Measurements from ENCODE around the gene ORAI2. TPM values are rescaled to one million over a fixed set of nuclear protein-coding genes. Genes with fewer than 3 reads are reported as not detected.

The ORAI2 gene
- total and polyA plus RNA-seq, 10 of the 15 experiments (the other 5 are each of a cell fraction or from before 2014, with no cell fraction given): 5.8 to 111 (median 46.9) TPM

- 100% methylated on average over 3 of the region's 3 CpGs for WGBS (ENCODE audit: insufficient coverage, insufficient replicate concordance, low lambda C conversion rate, missing lambda C conversion rate)
- Histone ChIP-seq H3K36me3 (ENCODE audit: control insufficient read depth in 2 of 2, insufficient read depth in 2 of 2, low read length in 1 of 2) (peaks cover 9 to 31% of the 10 kb centered on the region in 2 experiments), H4K20me1 (ENCODE audit: control insufficient read depth, insufficient read depth) (no peaks in the 10 kb centered on the region), H3K27ac (ENCODE audit: control insufficient read depth, insufficient read depth) (no peak overlapping the region), H3K9ac (ENCODE audit: control insufficient read depth, insufficient read depth, low read length) (no peak overlapping the region), H3K4me2 (ENCODE audit: control insufficient read depth, insufficient read depth) (no peak overlapping the region), H3K79me2 (ENCODE audit: control insufficient read depth, insufficient read depth, low read length) (no peaks in the 10 kb centered on the region), H2AFZ (ENCODE audit: control insufficient read depth, low read depth, low read length) (no peak overlapping the region), H3K4me3 (no peak overlapping the region), H3K4me1 (ENCODE audit: control insufficient read depth, insufficient read depth, low read length) (peaks cover 33% of the 10 kb centered on the region), H3K9me3 (replicated peaks; ENCODE audit: control insufficient read depth, insufficient read depth, low read length) (no peaks in the 10 kb centered on the region), H3K27me3 (replicated peaks in 1 of 2; ENCODE audit: control insufficient read depth in 2 of 2, insufficient read depth in 2 of 2, low read length in 1 of 2) (no peaks in the 10 kb centered on the region)
- ChIA-PET SMC1A (ENCODE audit: uncharacterized antibody, unreplicated experiment) (interaction anchor here (1.9 to 10.2 kb wide), 6 partner anchors 13 to 63 kb away, joined by 7 to 89 read pairs (median 27); no protein-coding TSS in a partner anchor), POLR2A (interaction anchor here (1.2 to 1.5 kb wide), 2 partner anchors 38 to 45 kb away, joined by 3 to 6 read pairs; no protein-coding TSS in a partner anchor), RAD21 (ENCODE audit: unreplicated experiment) (interaction anchor here (1.0 to 3.7 kb wide), 7 partner anchors 41 to 124 kb away, joined by 3 to 40 read pairs (median 6); no protein-coding TSS in a partner anchor), CTCF (interaction anchor here (1.0 to 11.2 kb wide), 10 partner anchors 10 to 125 kb away, joined by 3 to 101 read pairs (median 23); partner anchors contain the start of genes ALKBH4, LRWD1 and ORAI2)
- no peak for ATAC-seq
- intact Hi-C loops (cut with micrococcal nuclease; ENCODE audit: unreplicated experiment) (no loop called here), in situ Hi-C loops (cut with MboI) (loop anchor here (10.0 kb wide), 1 partner anchor 51 kb away; no protein-coding TSS in a partner anchor)
- FAIRE-seq: no peak
- no TSS peak for BruUV-seq (replicated peaks)
- no peak for DNase-seq (ENCODE audit: low read depth, low spot score)
- no peak for TF ChIP-seq ELK1 (IDR thresholded peaks at IDR 0.05; ENCODE audit: low read depth, low read length)
- TF ChIP-seq GABPA (IDR thresholded peaks at IDR 0.05; ENCODE audit: low read depth): no peak
- TF ChIP-seq PBX3 (IDR thresholded peaks at IDR 0.05; ENCODE audit: insufficient replicate concordance, low read depth, low read length): no peak
- no peak for TF ChIP-seq RUNX3 (IDR thresholded peaks at IDR 0.05; ENCODE audit: low read length)
- no peak for TF ChIP-seq BMI1 (IDR thresholded peaks at IDR 0.05; ENCODE audit: borderline replicate concordance)
- TF ChIP-seq ZNF687 (IDR thresholded peaks at IDR 0.05): no peak
- TF ChIP-seq SUPT20H (IDR thresholded peaks at IDR 0.05; ENCODE audit: borderline replicate concordance, control insufficient read depth, low read depth, low read length): no peak
- TF ChIP-seq SUZ12 (IDR thresholded peaks at IDR 0.05; ENCODE audit: unreplicated experiment): no peak
- no peak for TF ChIP-seq NFYB (IDR thresholded peaks at IDR 0.05; ENCODE audit: insufficient read depth, low read depth, low read length)
- TF ChIP-seq BCLAF1 (IDR thresholded peaks at IDR 0.05): no peak
- no peak for TF ChIP-seq CBX3 (IDR thresholded peaks at IDR 0.05; ENCODE audit: borderline replicate concordance, low read depth)
- TF ChIP-seq ZNF384 (IDR thresholded peaks at IDR 0.05; ENCODE audit: borderline replicate concordance, low read depth, low read length): no peak
- no peak for TF ChIP-seq JUNB (IDR thresholded peaks at IDR 0.05)
Observed at GRCh38 chr7:102403563-102403962, 29.8 kb upstream of the ORAI2 start.

Measured in GM12878 (cell line).